GM12878 (cell line): Measurements from ENCODE around the gene DPP6. TPM values are rescaled to one million over a fixed set of nuclear protein-coding genes. Genes with fewer than 3 reads are reported as not detected.

Experiments
- ATAC-seq: fragments of 200-7000 bp; cut with Tn5 transposase; 3 replicates; pipeline ENCODE4 v1.9.1; 2020; ENCODE audit warnings: mild to moderate bottlenecking, moderate library complexity
- BruUV-seq: library from RNA; stranded (reverse); fragments of 400-500 nt; replicated peaks from 2 replicates; lab custom pipeline; 2021; lab: Mats Ljungman, UMichigan
- CTCF ChIA-PET: fragments of 300-600 bp; sonication (Branson Sonifier 250); formaldehyde crosslinking; extraction: SDS; loops from one replicate; lab custom pipeline; 2021; ENCODE audit warnings: inconsistent platforms; lab: Yijun Ruan, JAX
- POLR2A ChIA-PET: fragments of 350-600 bp; formaldehyde crosslinking; extraction: SDS; loops from one replicate; lab custom pipeline; 2021; ENCODE audit warnings: inconsistent platforms; lab: Charles Lee
- RAD21 ChIA-PET: fragments of 300-600 bp; sonication (Branson Sonifier 250); formaldehyde crosslinking; loops from one replicate; lab custom pipeline; 2023; ENCODE audit warnings: antibody characterized with exemption; ENCODE audit not compliant: unreplicated experiment; lab: Charles Lee
- SMC1A ChIA-PET: fragments of 300-600 bp; sonication (Branson Sonifier 250); formaldehyde crosslinking; loops from one replicate; lab custom pipeline; 2023; ENCODE audit not compliant: unreplicated experiment, uncharacterized antibody; lab: Charles Lee
- DNase-seq: peaks from one replicate; pipeline ENCODE4 v3.0.0-alpha.2; 2011; ENCODE audit warnings: low read depth, low spot score
- FAIRE-seq: peaks from 3 replicates; lab custom pipeline; 2011; peaks lifted over from hg19 to GRCh38; lab: Jason Lieb, UNC
- H2AFZ ChIP-seq: 2 replicates; pipeline ENCODE4 v1.6.0; 2011; ENCODE audit warnings: low read depth, low read length, control low read depth; ENCODE audit not compliant: control insufficient read depth
- H3K27ac ChIP-seq: 2 replicates; pipeline ENCODE4 v1.5.1; 2011; ENCODE audit warnings: control low read depth; ENCODE audit not compliant: control insufficient read depth, insufficient read depth
- H3K27me3 ChIP-seq, 2 experiments: replicated peaks in 1 of 2; 2 replicates each; pipeline versions ENCODE4 v1.6.0 to v1.6.1; 2011; ENCODE audit warnings: low read length in 1 of 2; ENCODE audit not compliant: control insufficient read depth in 2 of 2, insufficient read depth in 2 of 2
- H3K36me3 ChIP-seq, 2 experiments: 2 replicates each; pipeline ENCODE4 v1.5.1; 2011; ENCODE audit warnings: low read length in 1 of 2; ENCODE audit not compliant: control insufficient read depth in 2 of 2, insufficient read depth in 2 of 2
- H3K4me1 ChIP-seq: 2 replicates; pipeline ENCODE4 v1.6.1; 2011; ENCODE audit warnings: mild to moderate bottlenecking, low read length, moderate library complexity, mixed read lengths; ENCODE audit not compliant: control insufficient read depth, insufficient read depth
- H3K4me2 ChIP-seq: 2 replicates; pipeline ENCODE4 v1.6.0; 2011; ENCODE audit warnings: control low read depth; ENCODE audit not compliant: control insufficient read depth, insufficient read depth
- H3K4me3 ChIP-seq: fragments of 200-600 bp; sonication (generic); 2 replicates; pipeline ENCODE4 v1.5.1; 2016
- H3K79me2 ChIP-seq: 2 replicates; pipeline ENCODE4 v1.6.0; 2011; ENCODE audit warnings: low read length; ENCODE audit not compliant: control insufficient read depth, insufficient read depth
- H3K9ac ChIP-seq: 2 replicates; pipeline ENCODE4 v1.8.0; 2011; ENCODE audit warnings: low read length, control low read depth, mixed read lengths; ENCODE audit not compliant: control insufficient read depth, insufficient read depth
- H3K9me3 ChIP-seq: replicated peaks from 3 replicates; pipeline ENCODE4 v1.5.1; 2011; ENCODE audit warnings: mild to moderate bottlenecking, low read length; ENCODE audit not compliant: control insufficient read depth, insufficient read depth
- H4K20me1 ChIP-seq: 2 replicates; pipeline ENCODE4 v1.6.0; 2011; ENCODE audit not compliant: control insufficient read depth, insufficient read depth
- CBX5 ChIP-seq: sonication (generic); IDR thresholded peaks from 2 replicates; pipeline ENCODE4 v1.6.1; 2016; ENCODE audit warnings: low read depth, moderate library complexity, mild to moderate bottlenecking, inconsistent platforms
- E2F4 ChIP-seq: IDR thresholded peaks from 2 replicates; pipeline ENCODE4 v1.6.1; 2012; ENCODE audit warnings: low read depth, low read length, improper control_type of control experiment
- FOXM1 ChIP-seq: IDR thresholded peaks from 2 replicates; pipeline ENCODE4 v1.6.1; 2012; ENCODE audit warnings: low read depth, mild to moderate bottlenecking, inconsistent platforms, low read length, moderate library complexity
- HDAC6 ChIP-seq: fragments of 200-600 bp; sonication (generic); IDR thresholded peaks from one replicate; pipeline ENCODE4 v1.8.0; 2017; ENCODE audit warnings: antibody characterized with exemption; ENCODE audit not compliant: unreplicated experiment
- HSF1 ChIP-seq: fragments of 150-350 bp; IDR thresholded peaks from 2 replicates; pipeline ENCODE4 v1.6.1; 2014; ENCODE audit warnings: mild to moderate bottlenecking, low read depth, low read length
- IKZF1 ChIP-seq: fragments of 450-650 bp; conservative IDR thresholded peaks from 2 replicates; pipeline ENCODE4 v1.6.1; 2017; ENCODE audit warnings: antibody characterized with exemption, mild to moderate bottlenecking
- IRF4 ChIP-seq: IDR thresholded peaks from 2 replicates; pipeline ENCODE4 v1.6.1; 2011; ENCODE audit warnings: low read depth, low read length
- JUND ChIP-seq: IDR thresholded peaks from 2 replicates; pipeline ENCODE4 v1.6.1; 2012; ENCODE audit warnings: low read depth, mild to moderate bottlenecking, low read length, improper control_type of control experiment, moderate library complexity
- KLF5 ChIP-seq: fragments of 450-650 bp; IDR thresholded peaks from 2 replicates; pipeline ENCODE4 v1.6.1; 2014; ENCODE audit warnings: mild to moderate bottlenecking; ENCODE audit not compliant: partially characterized antibody
- MEF2A ChIP-seq: IDR thresholded peaks from 2 replicates; pipeline ENCODE4 v1.6.1; 2011; ENCODE audit warnings: low read depth, mild to moderate bottlenecking, low read length, moderate library complexity; ENCODE audit not compliant: insufficient read depth
- NFIC ChIP-seq: IDR thresholded peaks from 2 replicates; pipeline ENCODE4 v1.6.1; 2012; ENCODE audit warnings: low read depth, mild to moderate bottlenecking, inconsistent platforms, low read length, moderate library complexity
- PAX5 ChIP-seq: IDR thresholded peaks from 2 replicates; pipeline ENCODE4 v1.6.1; 2011; ENCODE audit warnings: low read depth, low read length, borderline replicate concordance
- PBX3 ChIP-seq: IDR thresholded peaks from 2 replicates; pipeline ENCODE4 v1.6.1; 2011; ENCODE audit warnings: mild to moderate bottlenecking, low read depth, low read length, moderate library complexity; ENCODE audit not compliant: insufficient replicate concordance
- RCOR1 ChIP-seq: conservative IDR thresholded peaks from 2 replicates; pipeline ENCODE4 v1.6.1; 2012; ENCODE audit warnings: low read depth, low read length, improper control_type of control experiment
- STAT1 ChIP-seq: fragments of 450-650 bp; conservative IDR thresholded peaks from 2 replicates; pipeline ENCODE4 v1.6.1; 2014; ENCODE audit warnings: antibody characterized with exemption, mild to moderate bottlenecking
- SUZ12 ChIP-seq: fragments of 200-600 bp; sonication (generic); IDR thresholded peaks from one replicate; pipeline ENCODE4 v1.6.1; 2018; ENCODE audit warnings: antibody characterized with exemption, mild to moderate bottlenecking; ENCODE audit not compliant: unreplicated experiment
- TARDBP ChIP-seq: IDR thresholded peaks from 2 replicates; pipeline ENCODE4 v1.6.1; 2016; ENCODE audit warnings: borderline replicate concordance
- WGBS: methylation state at CpG from one replicate; pipeline ENCODE4 v1.1.6; 2016; ENCODE audit warnings: low lambda C conversion rate; ENCODE audit not compliant: insufficient replicate concordance, insufficient coverage; ENCODE audit errors: missing lambda C conversion rate; 5-methylcytosine and 5-hydroxymethylcytosine counted together
- in situ Hi-C: fragments of 300-500 bp; cut with MboI; formaldehyde crosslinking; loops from 9 replicates; pipeline ENCODE4 v1.14.3; 2018; ENCODE audit warnings: mixed read lengths
- intact Hi-C: fragments of 100-400 bp; cut with micrococcal nuclease; formaldehyde crosslinking; loops from one replicate; pipeline ENCODE4 v1.14.2; 2022; ENCODE audit not compliant: unreplicated experiment
- polyA plus RNA-seq, 11 experiments: library from polyadenylated mRNA; depleted of rRNA in 4 of 11; unstranded in 6 of 11; stranded (reverse) in 5 of 11; fragments of >200 nt; fragmentation: Nextera tagmentation in 4 of 11; fragmentation: Illumina TruSeq in 1 of 11; extraction: Ambion mirVana in 4 of 11; extraction: Trizol in 1 of 11; gene quantifications; 1 replicate in 1 of 11; 2 replicates in 10 of 11; pipeline versions ENCODE4 v1.2.1 to v1.2.3, GENCODE V29; 2011 to 2016; ENCODE audit warnings: inconsistent platforms in 2 of 11, missing spikeins in 2 of 11, low read depth in 1 of 11
- total RNA-seq, 4 experiments: library from RNA; depleted of rRNA in 3 of 4; stranded (reverse); fragments of >200 nt in 3 of 4; fragmentation: Illumina TruSeq in 1 of 4; extraction: Trizol in 1 of 4; gene quantifications; 2 replicates each; pipeline versions ENCODE4 v1.2.1 to v1.2.3, GENCODE V29; 2013 to 2021

The DPP6 gene
- total and polyA plus RNA-seq, 10 of the 15 experiments (the other 5 are each of a cell fraction or from before 2014, with no cell fraction given) = not detected

DNA sequence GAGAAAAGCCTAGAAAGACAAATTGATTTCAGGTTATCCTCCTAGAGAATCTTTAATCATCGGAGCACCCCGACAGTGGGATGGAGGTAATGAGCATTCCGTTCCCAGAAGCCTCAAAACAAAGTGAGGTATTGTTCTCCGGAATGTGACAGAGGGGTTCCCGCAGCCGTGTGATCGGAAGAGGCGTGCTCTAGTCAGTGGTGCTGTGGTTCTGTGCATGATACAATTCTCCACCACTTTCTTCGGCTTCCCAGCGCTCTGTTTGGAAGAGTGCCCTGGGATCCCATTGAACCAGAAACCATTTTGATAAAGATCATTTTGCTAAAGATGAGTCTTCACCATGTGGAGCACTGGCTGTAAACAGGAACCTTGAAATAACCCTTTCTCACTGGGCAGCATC is 516.1 kb downstream of the DPP6 start:
- no peak overlapping the region for H2AFZ ChIP-seq
- TF ChIP-seq CBX5 = no peak
- TF ChIP-seq JUND = no peak
- TF ChIP-seq FOXM1 = no peak
- TF ChIP-seq HSF1 = no peak
- TF ChIP-seq RCOR1 = no peak
- TF ChIP-seq MEF2A = no peak
- TF ChIP-seq STAT1 = no peak
- TF ChIP-seq TARDBP = no peak
- no peak for TF ChIP-seq SUZ12
- TF ChIP-seq PBX3 = no peak
- TF ChIP-seq HDAC6 = no peak
- no peak for TF ChIP-seq NFIC
- no peak for TF ChIP-seq PAX5
- no peak for TF ChIP-seq E2F4
- no peak for TF ChIP-seq IKZF1
- no peak for TF ChIP-seq IRF4
- TF ChIP-seq KLF5 = no peak
- in situ Hi-C loops = no loop called here
- H3K79me2 ChIP-seq = no peaks in the 10 kb centered on the region
- DNase-seq = no peak
- BruUV-seq = no TSS peak
- ChIA-PET CTCF (no interaction called here), RAD21 (no interaction called here), POLR2A (no interaction called here), SMC1A (no interaction called here)
- intact Hi-C loops = no loop called here
- no peaks in the 10 kb centered on the region for H4K20me1 ChIP-seq
- 53% methylated on average over 10 of the region's 10 CpGs for WGBS
- no peaks in the 10 kb centered on the region for H3K36me3 ChIP-seq
- no peak overlapping the region for H3K4me3 ChIP-seq
- no peak for FAIRE-seq
- no peak overlapping the region for H3K9ac ChIP-seq
- no peaks in the 10 kb centered on the region for H3K27me3 ChIP-seq
- H3K4me1 ChIP-seq = no peaks in the 10 kb centered on the region
- H3K4me2 ChIP-seq = no peak overlapping the region
- no peak for ATAC-seq
- no peak overlapping the region for H3K27ac ChIP-seq
- H3K9me3 ChIP-seq = no peaks in the 10 kb centered on the region
